Osteoblast (primary cell): Measurements from ENCODE around the gene UBP1. TPM values are rescaled to one million over a fixed set of nuclear protein-coding genes. Genes with fewer than 3 reads are reported as not detected.

Source experiments
- DNase-seq: peaks from one replicate; pipeline ENCODE4 v3.0.0; 2011; ENCODE audit warnings: low spot score, mixed read lengths; ENCODE audit not compliant: insufficient read length; ENCODE audit errors: missing footprints
- H2AFZ ChIP-seq: 2 replicates; pipeline ENCODE4 v1.6.0; 2011; ENCODE audit warnings: mild to moderate bottlenecking, low read length
- H3K27ac ChIP-seq: 2 replicates; pipeline ENCODE4 v1.5.1; 2011; ENCODE audit warnings: mild to moderate bottlenecking, low read depth, low read length, moderate library complexity
- H3K27me3 ChIP-seq: 2 replicates; pipeline ENCODE4 v1.6.0; 2012; ENCODE audit warnings: mild to moderate bottlenecking, control low read depth, inconsistent platforms, low read length, moderate library complexity; ENCODE audit not compliant: insufficient read depth
- H3K36me3 ChIP-seq: 2 replicates; pipeline ENCODE4 v1.5.1; 2011; ENCODE audit warnings: mild to moderate bottlenecking, low read length, control low read depth, moderate library complexity; ENCODE audit not compliant: insufficient read depth
- H3K4me1 ChIP-seq: 2 replicates; pipeline ENCODE4 v1.5.1; 2011; ENCODE audit warnings: mild to moderate bottlenecking, low read length, control low read depth, moderate library complexity; ENCODE audit not compliant: insufficient read depth
- H3K4me2 ChIP-seq: 2 replicates; pipeline ENCODE4 v1.6.0; 2011; ENCODE audit warnings: mild to moderate bottlenecking, low read length; ENCODE audit not compliant: insufficient read depth
- H3K4me3 ChIP-seq: fragments of 200-600 bp; sonication (generic); 3 replicates; pipeline ENCODE4 v1.5.1; 2012; ENCODE audit warnings: mild to moderate bottlenecking, low read length, inconsistent platforms; ENCODE audit not compliant: insufficient read depth
- H3K79me2 ChIP-seq: 2 replicates; pipeline ENCODE4 v1.6.0; 2012; ENCODE audit warnings: mild to moderate bottlenecking, low read length, control low read depth, inconsistent platforms; ENCODE audit not compliant: insufficient read depth
- H3K9me3 ChIP-seq: 2 replicates; pipeline ENCODE4 v1.5.1; 2011; ENCODE audit warnings: low read depth, low read length, control low read depth
- H4K20me1 ChIP-seq: 2 replicates; pipeline ENCODE4 v1.6.0; 2012; ENCODE audit warnings: mild to moderate bottlenecking, low read length, control low read depth; ENCODE audit not compliant: insufficient read depth
- CTCF ChIP-seq: IDR thresholded peaks from 2 replicates; pipeline ENCODE4 v1.5.1; 2011; ENCODE audit warnings: mild to moderate bottlenecking, low read depth, low read length, moderate library complexity; ENCODE audit errors: extremely low read depth
- total RNA-seq: library from RNA; depleted of rRNA; stranded (reverse); fragments of >200 nt; gene quantifications from 2 replicates; pipeline ENCODE4 v1.2.3, GENCODE V29; 2012

UBP1 gene, protein sequence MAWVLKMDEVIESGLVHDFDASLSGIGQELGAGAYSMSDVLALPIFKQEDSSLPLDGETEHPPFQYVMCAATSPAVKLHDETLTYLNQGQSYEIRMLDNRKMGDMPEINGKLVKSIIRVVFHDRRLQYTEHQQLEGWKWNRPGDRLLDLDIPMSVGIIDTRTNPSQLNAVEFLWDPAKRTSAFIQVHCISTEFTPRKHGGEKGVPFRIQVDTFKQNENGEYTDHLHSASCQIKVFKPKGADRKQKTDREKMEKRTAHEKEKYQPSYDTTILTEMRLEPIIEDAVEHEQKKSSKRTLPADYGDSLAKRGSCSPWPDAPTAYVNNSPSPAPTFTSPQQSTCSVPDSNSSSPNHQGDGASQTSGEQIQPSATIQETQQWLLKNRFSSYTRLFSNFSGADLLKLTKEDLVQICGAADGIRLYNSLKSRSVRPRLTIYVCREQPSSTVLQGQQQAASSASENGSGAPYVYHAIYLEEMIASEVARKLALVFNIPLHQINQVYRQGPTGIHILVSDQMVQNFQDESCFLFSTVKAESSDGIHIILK
- 69.0 and 77.4 TPM in 2 replicates for total RNA-seq

DNA sequence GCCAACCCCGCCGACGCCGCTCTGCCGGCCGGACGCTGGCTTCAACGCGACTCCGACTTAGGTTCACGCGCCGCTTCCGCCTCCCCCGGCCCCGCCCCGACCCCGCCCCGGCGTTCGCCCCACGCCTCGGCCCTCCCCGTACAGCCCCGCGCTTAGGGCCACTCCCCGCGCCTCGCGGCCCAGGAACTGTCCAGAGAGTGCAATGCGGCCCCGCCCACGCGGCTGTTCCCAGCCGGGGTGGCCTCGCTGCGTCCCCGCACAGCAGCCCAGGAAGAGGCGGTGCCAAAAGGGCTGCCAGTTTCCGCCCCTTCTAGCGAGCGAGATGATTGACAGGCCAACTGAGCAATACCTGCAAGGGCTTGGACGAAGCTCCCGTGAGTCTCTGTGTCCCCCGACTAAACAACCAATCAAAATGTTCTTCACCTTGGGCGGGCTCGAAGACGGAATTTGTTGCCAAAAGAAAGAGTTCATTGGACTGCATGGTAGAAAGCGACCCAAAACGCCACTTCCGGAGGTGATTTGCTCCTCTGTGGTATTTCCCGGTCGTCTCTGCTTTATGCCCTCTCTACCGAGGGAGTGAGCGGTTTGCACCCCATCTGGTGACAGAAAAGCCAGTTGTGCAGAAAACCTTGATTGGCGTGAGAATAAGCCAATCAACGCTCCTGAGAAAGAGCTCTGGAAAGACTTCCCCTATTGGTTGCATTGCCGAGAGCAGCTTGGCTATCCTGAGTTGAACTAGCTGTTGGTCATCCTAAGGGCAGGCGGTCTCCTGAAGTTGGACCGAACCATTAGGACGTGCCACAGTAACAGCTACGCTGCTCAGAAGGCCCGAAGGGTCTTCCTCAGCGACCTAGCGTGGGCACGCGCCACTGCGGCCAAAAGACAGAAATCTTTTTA lies at the start of gene UBP1:
Gene UBP1 (minus strand): TSS at position 78 of the 897 bp plus-strand sequence. CDS start 557 bp downstream, outside the sequence.
- Histone ChIP-seq H3K36me3 (no peaks in the 10 kb centered on the region), H3K27ac (peak within 1 kb of the TSS; percentile 92), H3K4me3 (peak within 1 kb of the TSS; percentile 92), H2AFZ (peak within 1 kb of the TSS; percentile 94), H3K27me3 (no peaks in the 10 kb centered on the region), H3K4me2 (peak within 1 kb of the TSS; percentile 92), H3K9me3 (no peaks in the 10 kb centered on the region), H4K20me1 (peaks cover 35% of the 10 kb centered on the region), H3K4me1 (peaks cover 32% of the 10 kb centered on the region), H3K79me2 (peaks cover 43% of the 10 kb centered on the region)
- peak; percentile 99 for DNase-seq
- TF ChIP-seq CTCF: no peak

DNA sequence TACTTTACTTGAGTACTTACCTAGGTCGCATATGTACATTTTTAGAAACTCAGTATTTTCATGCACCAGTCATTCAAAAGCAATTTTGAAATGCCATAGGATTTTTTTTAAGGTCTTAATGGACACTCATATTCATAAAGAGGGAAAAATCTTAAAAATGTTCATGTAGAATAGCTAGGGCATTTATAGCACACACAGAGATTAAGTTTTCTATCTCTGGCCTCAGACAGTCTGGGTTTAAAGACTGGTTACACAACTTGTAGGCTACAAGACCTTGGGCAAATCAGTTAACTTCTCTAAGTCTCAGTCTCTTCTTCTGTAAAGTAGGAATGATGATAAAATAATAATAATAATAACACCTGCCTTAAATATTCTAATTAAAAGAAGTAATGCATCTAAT lies 48.5 kb upstream of the UBP1 start:
- Histone ChIP-seq H3K36me3 (no peaks in the 10 kb centered on the region), H3K4me1 (no peaks in the 10 kb centered on the region), H3K4me2 (no peak overlapping the region), H3K4me3 (no peak overlapping the region), H2AFZ (no peak overlapping the region), H3K9me3 (no peaks in the 10 kb centered on the region), H3K27ac (no peak overlapping the region), H4K20me1 (no peaks in the 10 kb centered on the region), H3K79me2 (no peaks in the 10 kb centered on the region), H3K27me3 (no peaks in the 10 kb centered on the region)
- no peak for TF ChIP-seq CTCF
- DNase-seq: no peak

DNA sequence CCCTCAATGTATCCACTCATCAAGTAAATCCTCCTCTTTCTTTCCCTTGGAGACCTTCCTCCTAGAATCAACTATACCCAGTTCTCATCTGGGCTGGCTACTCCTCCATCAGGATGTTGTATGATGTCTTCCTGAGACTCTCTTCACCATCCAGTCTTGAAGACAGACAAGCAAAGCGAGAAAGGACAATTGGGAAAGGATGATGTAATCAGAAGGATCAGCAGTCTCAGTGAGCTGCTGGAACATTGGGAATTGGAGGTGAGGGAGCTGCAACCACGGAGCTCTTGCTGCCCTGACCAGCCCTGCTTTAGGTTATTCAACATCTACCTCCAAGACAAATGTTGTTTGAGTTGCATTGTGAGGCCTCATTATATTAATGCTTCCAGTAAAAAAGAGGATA lies 48.0 kb upstream of the UBP1 start:
- Histone ChIP-seq H3K9me3 (no peaks in the 10 kb centered on the region), H3K4me3 (no peak overlapping the region), H3K36me3 (no peaks in the 10 kb centered on the region), H3K79me2 (no peaks in the 10 kb centered on the region), H3K27ac (no peak overlapping the region), H4K20me1 (no peaks in the 10 kb centered on the region), H3K27me3 (no peaks in the 10 kb centered on the region), H3K4me1 (no peaks in the 10 kb centered on the region), H2AFZ (no peak overlapping the region), H3K4me2 (no peak overlapping the region)
- peak; percentile 32 for DNase-seq
- no peak for TF ChIP-seq CTCF

- no peaks in the 10 kb centered on the region for H3K4me1 ChIP-seq
- H2AFZ ChIP-seq: no peak overlapping the region
- no peaks in the 10 kb centered on the region for H3K36me3 ChIP-seq
- TF ChIP-seq CTCF: no peak
- no peaks in the 10 kb centered on the region for H3K27me3 ChIP-seq
- H3K79me2 ChIP-seq: no peaks in the 10 kb centered on the region
- peak; percentile 17 for DNase-seq
- no peak overlapping the region for H3K27ac ChIP-seq
- no peak overlapping the region for H3K4me3 ChIP-seq
- peak overlapping the region; percentile 54 for H3K4me2 ChIP-seq
- H3K9me3 ChIP-seq: no peaks in the 10 kb centered on the region
- H4K20me1 ChIP-seq: no peaks in the 10 kb centered on the region
Observed at GRCh38 chr3:33482111-33482521, 41.9 kb upstream of the UBP1 start.
